ENCODE measurements around the gene ZC3H7B.

The ZC3H7B gene

GRCh38 chr22:41263704-41264103 lies 37.6 kb upstream of the ZC3H7B start:
- Histone ChIP-seq H3K4me1 (ENCODE audit: insufficient read depth, low read length, poor library complexity, severe bottlenecking) (no peaks in the 10 kb centered on the region), H3K27me3 (ENCODE audit: insufficient read depth, low read length, poor library complexity, severe bottlenecking) (no peaks in the 10 kb centered on the region), H3K79me2 (ENCODE audit: insufficient read depth, low read length) (no peaks in the 10 kb centered on the region), H3K9me2 (replicated peaks; ENCODE audit: low read depth, low read length) (no peaks in the 10 kb centered on the region), H2AFZ (ENCODE audit: low read length) (no peak overlapping the region), H3K9ac (ENCODE audit: low read depth, low read length, poor library complexity, severe bottlenecking) (no peak overlapping the region), H3K4me3 (ENCODE audit: low read length, poor library complexity, severe bottlenecking) (no peak overlapping the region), H3K9me3 (ENCODE audit: insufficient read depth, low read depth, low read length) (no peaks in the 10 kb centered on the region), H3K36me3 (ENCODE audit: insufficient read depth, low read length) (peaks cover 88% of the 10 kb centered on the region; the same call in 1 of the 2 replicates), H3F3A (ENCODE audit: low read depth) (no peaks in the 10 kb centered on the region), H3K4me2 (ENCODE audit: low read depth, low read length, poor library complexity, severe bottlenecking) (no peak overlapping the region), H4K20me1 (ENCODE audit: insufficient read depth, low read length, poor library complexity, severe bottlenecking) (no peaks in the 10 kb centered on the region)
- no peak for TF ChIP-seq EZH2phosphoT487 (IDR thresholded peaks at IDR 0.05; ENCODE audit: borderline replicate concordance)
- TF ChIP-seq, protein P1, sequence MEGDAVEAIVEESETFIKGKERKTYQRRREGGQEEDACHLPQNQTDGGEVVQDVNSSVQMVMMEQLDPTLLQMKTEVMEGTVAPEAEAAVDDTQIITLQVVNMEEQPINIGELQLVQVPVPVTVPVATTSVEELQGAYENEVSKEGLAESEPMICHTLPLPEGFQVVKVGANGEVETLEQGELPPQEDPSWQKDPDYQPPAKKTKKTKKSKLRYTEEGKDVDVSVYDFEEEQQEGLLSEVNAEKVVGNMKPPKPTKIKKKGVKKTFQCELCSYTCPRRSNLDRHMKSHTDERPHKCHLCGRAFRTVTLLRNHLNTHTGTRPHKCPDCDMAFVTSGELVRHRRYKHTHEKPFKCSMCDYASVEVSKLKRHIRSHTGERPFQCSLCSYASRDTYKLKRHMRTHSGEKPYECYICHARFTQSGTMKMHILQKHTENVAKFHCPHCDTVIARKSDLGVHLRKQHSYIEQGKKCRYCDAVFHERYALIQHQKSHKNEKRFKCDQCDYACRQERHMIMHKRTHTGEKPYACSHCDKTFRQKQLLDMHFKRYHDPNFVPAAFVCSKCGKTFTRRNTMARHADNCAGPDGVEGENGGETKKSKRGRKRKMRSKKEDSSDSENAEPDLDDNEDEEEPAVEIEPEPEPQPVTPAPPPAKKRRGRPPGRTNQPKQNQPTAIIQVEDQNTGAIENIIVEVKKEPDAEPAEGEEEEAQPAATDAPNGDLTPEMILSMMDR (conservative IDR thresholded peaks at IDR 0.05; ENCODE audit: low read length): no peak

- H3K9ac ChIP-seq (ENCODE audit: low read depth, low read length, poor library complexity, severe bottlenecking): no peak overlapping the region
- no peak overlapping the region for H3K4me3 ChIP-seq (ENCODE audit: low read length, poor library complexity, severe bottlenecking)
- H3K4me1 ChIP-seq (ENCODE audit: insufficient read depth, low read length, poor library complexity, severe bottlenecking): no peaks in the 10 kb centered on the region
- no peaks in the 10 kb centered on the region for H3F3A ChIP-seq (ENCODE audit: low read depth)
- no peaks in the 10 kb centered on the region for H3K27me3 ChIP-seq (ENCODE audit: insufficient read depth, low read length, poor library complexity, severe bottlenecking)
- no peaks in the 10 kb centered on the region for H3K9me3 ChIP-seq (ENCODE audit: insufficient read depth, low read depth, low read length)
- peaks cover 89% of the 10 kb centered on the region; the same call in 1 of the 2 replicates for H3K36me3 ChIP-seq (ENCODE audit: insufficient read depth, low read length)
- H4K20me1 ChIP-seq (ENCODE audit: insufficient read depth, low read length, poor library complexity, severe bottlenecking): no peaks in the 10 kb centered on the region
- H3K79me2 ChIP-seq (ENCODE audit: insufficient read depth, low read length): no peaks in the 10 kb centered on the region
- TF ChIP-seq, protein P1 (conservative IDR thresholded peaks at IDR 0.05; ENCODE audit: low read length): no peak
- TF ChIP-seq EZH2phosphoT487 (IDR thresholded peaks at IDR 0.05; ENCODE audit: borderline replicate concordance): no peak
- H3K9me2 ChIP-seq (replicated peaks; ENCODE audit: low read depth, low read length): no peaks in the 10 kb centered on the region
- no peak overlapping the region for H3K4me2 ChIP-seq (ENCODE audit: low read depth, low read length, poor library complexity, severe bottlenecking)
- H2AFZ ChIP-seq (ENCODE audit: low read length): no peak overlapping the region
Observed at GRCh38 chr22:41264408-41264941, 36.9 kb upstream of the ZC3H7B start.

GRCh38 chr22:41267958-41268357 lies 33.4 kb upstream of the ZC3H7B start:
- no peak overlapping the region for H3K9ac ChIP-seq (ENCODE audit: low read depth, low read length, poor library complexity, severe bottlenecking)
- no peak for TF ChIP-seq EZH2phosphoT487 (IDR thresholded peaks at IDR 0.05; ENCODE audit: borderline replicate concordance)
- TF ChIP-seq, protein P1 (conservative IDR thresholded peaks at IDR 0.05; ENCODE audit: low read length): no peak
- peaks cover 78% of the 10 kb centered on the region; the same call in 1 of the 2 replicates for H3K36me3 ChIP-seq (ENCODE audit: insufficient read depth, low read length)
- no peak overlapping the region for H3K4me2 ChIP-seq (ENCODE audit: low read depth, low read length, poor library complexity, severe bottlenecking)
- no peaks in the 10 kb centered on the region for H4K20me1 ChIP-seq (ENCODE audit: insufficient read depth, low read length, poor library complexity, severe bottlenecking)
- no peak overlapping the region for H3K4me3 ChIP-seq (ENCODE audit: low read length, poor library complexity, severe bottlenecking)
- H3K4me1 ChIP-seq (ENCODE audit: insufficient read depth, low read length, poor library complexity, severe bottlenecking): no peaks in the 10 kb centered on the region
- H2AFZ ChIP-seq (ENCODE audit: low read length): no peak overlapping the region
- no peaks in the 10 kb centered on the region for H3K9me3 ChIP-seq (ENCODE audit: insufficient read depth, low read depth, low read length)
- H3K79me2 ChIP-seq (ENCODE audit: insufficient read depth, low read length): no peaks in the 10 kb centered on the region
- no peaks in the 10 kb centered on the region for H3F3A ChIP-seq (ENCODE audit: low read depth)
- no peaks in the 10 kb centered on the region for H3K27me3 ChIP-seq (ENCODE audit: insufficient read depth, low read length, poor library complexity, severe bottlenecking)
- no peaks in the 10 kb centered on the region for H3K9me2 ChIP-seq (replicated peaks; ENCODE audit: low read depth, low read length)
